Thymus (tissue), 11 donors: ENCODE data around the gene GTF2B. TPM values are rescaled to one million over a fixed set of nuclear protein-coding genes. Genes with fewer than 3 reads are reported as not detected.
"Not testable (repeated sequence)": the region's sequence is repeated elsewhere in the genome, so short reads cannot be mapped to it uniquely, and the experiment has no call there.

Source experiments
- DNase-seq, 9 donors: peaks; one replicate each; pipeline ENCODE4 v3.0.0-alpha.2; 2013; ENCODE audit warnings: low spot score in 9 of 9, low read depth in 6 of 9, missing footprints in 1 of 9
- H3K27ac ChIP-seq, 2 donors: one replicate each; pipeline ENCODE4 v1.5.1; 2013; ENCODE audit warnings: control low read depth in 1 of 2, low read depth in 1 of 2, low read length in 1 of 2, mild to moderate bottlenecking in 1 of 2, moderate library complexity in 1 of 2
- H3K27me3 ChIP-seq, 2 donors: one replicate each; pipeline ENCODE4 v1.5.1; 2013; ENCODE audit warnings: low read length in 1 of 2; ENCODE audit not compliant: control insufficient read depth in 2 of 2, insufficient read depth in 1 of 2
- H3K36me3 ChIP-seq, 2 donors: one replicate each; pipeline ENCODE4 v1.5.1; 2013; ENCODE audit warnings: low read length in 1 of 2, mild to moderate bottlenecking in 1 of 2, moderate library complexity in 1 of 2; ENCODE audit not compliant: control insufficient read depth in 2 of 2, insufficient read depth in 2 of 2
- H3K4me1 ChIP-seq, 2 donors: one replicate each; pipeline ENCODE4 v1.5.1; 2013; ENCODE audit warnings: low read length in 2 of 2; ENCODE audit not compliant: control insufficient read depth in 2 of 2, insufficient read depth in 2 of 2
- H3K4me3 ChIP-seq, 2 donors: one replicate each; pipeline ENCODE4 v1.5.1; 2013; ENCODE audit warnings: low read length in 2 of 2, control low read depth in 1 of 2, mild to moderate bottlenecking in 1 of 2
- H3K9me3 ChIP-seq, 2 donors: one replicate each; pipeline ENCODE4 v1.5.1; 2013; ENCODE audit warnings: low read length in 1 of 2, mild to moderate bottlenecking in 1 of 2; ENCODE audit not compliant: control insufficient read depth in 2 of 2, insufficient read depth in 1 of 2
- WGBS: extraction: QIAGEN DNeasy Blood & Tissue Kit; methylation state at CpG from one replicate; pipeline ENCODE4 v1.1.7; 2013; 5-methylcytosine and 5-hydroxymethylcytosine counted together
- polyA plus RNA-seq: library from polyadenylated mRNA; stranded (reverse); fragments of 200-250 nt; gene quantifications from one replicate; pipeline ENCODE4 v1.2.3, GENCODE V29; 2013
- total RNA-seq: library from RNA; stranded (reverse); fragments of 120-200 nt; gene quantifications from one replicate; pipeline ENCODE4 v1.2.4, GENCODE V29; 2013
- donor health status: healthy.

The GTF2B gene
- total and polyA plus RNA-seq, 2 donors, result 49.3 to 95.4 TPM

DNA sequence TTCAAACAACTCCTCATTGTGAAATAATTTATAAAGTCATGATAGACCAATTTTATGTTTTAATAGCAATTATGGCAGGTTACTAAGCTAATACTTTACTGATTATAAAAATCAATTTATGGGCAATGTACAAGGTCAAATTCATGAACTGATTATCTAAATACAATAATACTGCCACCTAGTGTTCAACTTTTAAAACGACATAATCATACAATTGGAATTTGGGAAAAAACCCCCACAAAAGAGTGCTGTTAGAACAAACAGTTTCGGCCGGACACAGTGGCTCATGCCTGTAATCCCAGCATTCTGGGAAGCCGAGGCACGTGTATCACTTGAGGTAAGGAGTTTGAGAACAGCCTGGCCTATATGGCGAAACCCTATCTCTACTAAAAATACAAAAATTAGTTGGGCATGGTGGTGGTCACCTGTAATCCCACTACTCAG is 14.0 kb downstream of the GTF2B start:
- no peaks in the 10 kb centered on the region for H3K9me3 ChIP-seq
- H3K27ac ChIP-seq, result no peak overlapping the region
- H3K27me3 ChIP-seq, result no peaks in the 10 kb centered on the region
- no peaks in the 10 kb centered on the region for H3K4me1 ChIP-seq
- DNase-seq, result peak in 1 of 9 donors; percentile 24
- WGBS, result 64% methylated on average over 6 of the region's 6 CpGs
- H3K36me3 ChIP-seq, result peaks cover 14 to 23% of the 10 kb centered on the region in 2 donors
- H3K4me3 ChIP-seq, result no peak overlapping the region

DNA sequence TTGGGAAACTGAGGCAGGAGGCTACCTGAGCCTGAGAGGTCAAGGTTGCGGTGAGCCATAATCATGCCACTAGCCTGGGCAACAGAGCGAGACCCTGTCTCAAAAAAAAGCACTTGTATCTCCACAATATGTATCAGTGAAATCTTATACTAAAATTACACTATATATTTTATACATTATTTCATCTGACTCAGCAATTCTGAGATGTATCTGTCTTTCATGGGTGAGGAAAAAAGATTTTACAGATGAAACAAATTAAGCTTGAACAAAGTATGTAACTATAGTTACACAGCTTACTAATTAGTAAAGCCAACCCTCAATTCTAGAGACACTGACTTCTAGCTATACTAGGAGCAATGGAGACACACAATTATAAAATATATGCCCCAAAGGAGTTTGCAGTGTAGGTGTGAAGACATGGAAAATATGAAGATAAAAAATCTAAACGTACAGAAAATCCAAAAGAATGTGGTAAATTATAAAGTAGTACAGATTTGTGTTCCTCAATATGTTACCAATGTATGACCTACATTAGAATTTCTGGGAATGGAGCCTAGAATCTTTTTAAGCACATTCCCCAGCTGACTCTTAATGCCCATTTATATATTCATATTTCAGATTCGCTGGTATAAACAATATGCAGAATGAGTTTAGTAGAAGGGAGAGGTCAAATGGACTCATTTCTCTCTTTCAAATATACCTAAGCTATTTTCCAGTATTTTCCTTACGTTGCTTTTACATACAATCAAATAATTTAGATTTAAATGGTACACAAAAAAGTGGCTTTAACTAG is 14.6 kb downstream of the GTF2B start:
- Histone ChIP-seq H3K36me3 (peaks cover 14 to 21% of the 10 kb centered on the region in 2 donors), H3K27me3 (no peaks in the 10 kb centered on the region), H3K9me3 (no peaks in the 10 kb centered on the region), H3K4me3 (no peak overlapping the region), H3K27ac (no peak overlapping the region), H3K4me1 (no peaks in the 10 kb centered on the region)
- WGBS, result 96% methylated on average over 5 of the region's 5 CpGs
- DNase-seq, result no peak

DNA sequence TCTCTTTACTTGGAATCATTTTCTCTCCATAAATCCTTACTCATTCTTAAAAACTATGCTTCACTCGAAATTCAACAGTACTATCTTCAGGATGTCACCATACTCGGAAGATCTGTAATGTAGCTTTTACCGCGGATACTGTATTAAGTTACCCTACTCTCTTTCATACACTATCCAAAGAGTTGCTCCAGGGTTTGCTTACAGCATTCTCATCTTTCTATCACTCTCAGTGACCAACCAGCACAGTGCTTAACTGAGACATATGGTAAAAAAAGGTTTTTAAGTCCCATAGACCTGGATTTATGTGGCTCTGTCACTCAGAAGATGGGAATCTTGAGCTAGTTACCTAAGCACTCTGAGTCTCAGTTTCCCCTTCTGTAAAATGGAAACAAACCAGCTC is 15.8 kb downstream of the GTF2B start:
- Histone ChIP-seq H3K27me3 (no peaks in the 10 kb centered on the region), H3K4me1 (no peaks in the 10 kb centered on the region), H3K36me3 (peaks cover 12 to 17% of the 10 kb centered on the region in 2 donors), H3K27ac (no peak overlapping the region), H3K9me3 (no peaks in the 10 kb centered on the region), H3K4me3 (no peak overlapping the region)
- WGBS, result 96% methylated on average over 4 of the region's 4 CpGs
- no peak for DNase-seq

DNA sequence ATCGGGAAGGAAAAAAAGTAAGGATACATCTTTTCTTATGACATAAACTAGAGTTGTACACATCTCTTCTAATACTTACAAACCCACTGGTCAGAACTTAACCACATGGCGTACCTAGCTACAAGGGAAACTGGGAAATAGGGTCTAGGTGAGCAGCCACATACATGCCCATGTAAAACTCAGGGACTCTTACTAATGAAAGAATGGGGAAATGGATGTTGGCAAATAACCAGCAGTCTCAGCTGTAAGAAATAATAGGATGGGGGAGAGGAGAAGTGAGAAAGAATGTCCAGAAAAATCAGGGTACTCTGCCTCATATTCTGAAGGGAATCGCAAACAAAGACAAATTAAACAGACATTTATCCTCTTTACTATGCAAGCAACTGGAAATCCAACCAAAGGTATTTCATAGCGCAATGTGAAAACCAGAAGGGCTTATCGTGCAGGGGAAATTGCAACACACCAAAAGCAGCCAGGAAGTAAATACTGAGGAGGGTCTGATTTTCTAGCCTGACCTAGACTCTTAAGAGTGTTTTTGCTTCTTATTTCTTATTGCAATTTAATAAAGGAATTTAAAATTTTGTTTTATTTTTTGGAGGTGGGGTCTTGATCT is 17.5 kb downstream of the GTF2B start:
- Histone ChIP-seq H3K9me3 (no peaks in the 10 kb centered on the region), H3K4me3 (no peak overlapping the region), H3K27me3 (no peaks in the 10 kb centered on the region), H3K36me3 (peaks cover 9 to 20% of the 10 kb centered on the region in 2 donors), H3K4me1 (no peaks in the 10 kb centered on the region), H3K27ac (no peak overlapping the region)
- WGBS, result 76% methylated on average over 5 of the region's 5 CpGs
- no peak for DNase-seq

DNA sequence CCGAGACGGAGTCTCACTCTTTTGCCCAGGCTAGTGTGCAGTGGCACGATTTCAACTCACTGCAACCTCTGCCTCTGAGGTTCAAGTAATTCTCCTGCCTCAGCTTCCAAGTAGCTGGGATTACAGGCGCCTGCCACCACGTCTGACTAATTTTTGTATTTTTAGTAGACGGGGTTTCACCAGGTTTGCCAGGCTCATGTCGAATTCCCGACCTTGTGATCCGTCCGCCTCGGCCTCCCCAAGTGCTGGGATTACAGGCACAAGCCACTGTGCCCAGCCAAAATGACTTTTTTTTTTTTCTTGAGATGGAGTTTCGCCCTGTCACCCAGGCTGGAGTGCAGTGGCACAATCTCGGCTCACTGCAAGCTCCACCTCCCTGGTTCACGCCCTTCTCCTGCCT is 21.7 kb downstream of the GTF2B start:
- H3K9me3 ChIP-seq, H3K27me3 ChIP-seq, H3K36me3 ChIP-seq, H3K27ac ChIP-seq, H3K4me3 ChIP-seq, DNase-seq, H3K4me1 ChIP-seq: not testable (repeated sequence)
- whole genome bisulfite sequencing, result 99% methylated on average over 14 of the region's 14 CpGs

DNA sequence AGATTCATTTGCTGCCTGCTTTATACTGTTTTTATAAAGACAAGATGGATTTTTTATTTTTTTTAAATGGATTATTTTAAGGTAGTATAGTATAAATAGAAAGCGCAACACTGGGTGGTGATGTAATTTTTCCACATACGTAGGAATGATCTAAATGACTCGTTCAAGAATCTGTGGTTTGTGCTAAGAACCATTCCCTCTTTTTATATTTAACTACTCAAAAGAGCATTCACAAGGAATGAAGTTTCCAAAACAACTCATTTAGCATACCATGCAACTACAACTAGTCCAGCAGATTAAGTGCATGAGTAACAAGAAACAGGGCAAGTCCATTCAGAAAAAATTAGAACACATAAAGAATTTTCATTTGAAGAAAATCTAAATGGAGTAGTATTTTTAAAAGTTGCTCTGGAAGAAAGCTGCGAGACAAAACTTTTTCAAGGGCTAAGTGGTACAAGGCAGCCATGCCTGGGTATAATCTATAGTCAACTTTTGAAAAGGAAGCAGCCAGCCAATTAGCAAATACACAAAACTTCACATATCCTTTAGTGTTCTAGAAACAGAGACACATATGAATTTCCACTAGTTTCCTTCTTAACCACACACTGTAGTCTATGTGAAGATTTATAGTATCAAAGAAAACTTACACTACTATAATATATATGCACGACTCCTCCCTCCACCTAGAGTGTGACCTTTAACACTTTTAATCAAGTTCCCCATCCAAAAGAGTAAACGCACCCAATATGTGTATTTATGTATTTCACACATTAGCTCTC is 23.4 kb downstream of the GTF2B start:
- Histone ChIP-seq H3K27me3 (no peaks in the 10 kb centered on the region), H3K9me3 (no peaks in the 10 kb centered on the region), H3K27ac (no peak overlapping the region), H3K36me3 (peaks cover 7 to 16% of the 10 kb centered on the region in 2 donors), H3K4me1 (no peaks in the 10 kb centered on the region), H3K4me3 (no peak overlapping the region)
- 85% methylated on average over 6 of the region's 6 CpGs for WGBS
- DNase-seq, result no peak

DNA sequence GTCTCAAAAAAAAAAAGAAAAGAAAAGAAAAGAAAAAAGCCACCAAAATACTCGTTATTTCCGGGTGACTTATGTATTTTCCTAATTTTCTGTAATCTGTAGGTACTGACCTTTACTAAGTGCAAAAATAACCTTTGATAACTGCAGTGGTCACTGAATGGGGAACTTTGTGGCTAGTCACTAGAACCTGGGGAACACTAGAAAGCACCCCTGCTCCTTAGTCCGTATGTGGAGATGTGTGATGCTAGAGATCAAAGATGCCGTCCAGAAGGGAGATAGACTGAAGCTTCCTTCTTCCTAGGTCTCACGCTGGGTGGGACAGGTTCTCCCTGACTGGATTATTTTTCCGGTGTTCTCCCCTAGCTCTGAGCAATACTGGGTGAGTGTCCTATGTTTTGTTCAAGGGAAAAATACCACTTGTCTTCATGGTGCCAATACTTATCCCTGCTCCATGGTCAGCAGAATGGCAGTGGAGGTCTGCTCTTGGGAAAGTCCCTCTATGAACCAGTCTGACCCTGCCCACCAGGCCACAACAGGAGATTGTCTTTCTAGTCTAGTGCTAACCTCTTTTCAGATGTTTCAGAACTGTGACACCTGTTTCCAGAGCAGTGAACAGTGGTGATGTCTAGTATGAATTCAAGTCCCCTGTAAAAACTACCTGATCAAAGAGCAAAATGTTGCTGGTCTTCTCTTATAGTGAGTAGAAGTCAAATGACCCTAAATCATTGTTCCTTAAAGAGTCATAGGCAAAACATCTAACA is 39.9 kb downstream of the GTF2B start:
- Histone ChIP-seq H3K4me1 (no peaks in the 10 kb centered on the region), H3K27me3 (no peaks in the 10 kb centered on the region), H3K36me3 (peaks cover 19 to 37% of the 10 kb centered on the region in 2 donors), H3K9me3 (no peaks in the 10 kb centered on the region), H3K4me3 (no peak overlapping the region), H3K27ac (no peak overlapping the region)
- DNase-seq, result no peak
- WGBS, result 95% methylated on average over 6 of the region's 6 CpGs

DNA sequence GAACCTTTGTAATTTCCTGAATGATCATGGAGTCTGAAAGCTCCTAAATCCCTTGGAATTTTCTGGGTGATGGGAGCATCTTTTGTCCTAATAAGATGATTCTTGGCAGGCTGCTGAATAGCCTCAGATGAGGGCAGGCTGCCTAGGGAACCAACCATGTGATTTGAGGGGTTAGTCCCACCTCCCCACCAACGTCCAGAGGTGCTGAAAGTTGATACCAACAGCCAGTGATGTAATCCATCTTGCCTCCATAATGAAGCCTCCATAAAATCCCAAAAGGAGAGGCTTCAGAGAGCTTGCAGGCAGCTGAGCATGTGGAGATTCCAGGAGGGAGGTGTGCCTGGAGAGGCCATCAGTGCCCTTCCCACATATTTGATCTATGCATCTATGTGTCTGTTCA is 43.7 kb downstream of the GTF2B start:
- Histone ChIP-seq H3K9me3 (no peaks in the 10 kb centered on the region), H3K27ac (no peak overlapping the region), H3K4me3 (no peak overlapping the region), H3K36me3 (peaks cover 9 to 15% of the 10 kb centered on the region in 2 donors), H3K4me1 (no peaks in the 10 kb centered on the region), H3K27me3 (no peaks in the 10 kb centered on the region)
- DNase-seq, result no peak
- WGBS, result 84% methylated on average over 1 of the region's 1 CpG
